Activated CD8-positive, alpha-beta T cell treated with anti-CD3 and anti-CD28 coated beads for 36 hours (primary cell): ENCODE measurements around the gene PTPRN2. TPM values are rescaled to one million over a fixed set of nuclear protein-coding genes. Genes with fewer than 3 reads are reported as not detected.
"Not testable (repeated sequence)": the region's sequence is repeated elsewhere in the genome, so short reads cannot be mapped to it uniquely, and the experiment has no call there.

Experiments used
- ATAC-seq: fragments of 200-7000 bp; cut with Tn5 transposase; one replicate; pipeline ENCODE4 v1.10.0; 2021; ENCODE audit warnings: mild to moderate bottlenecking, moderate library complexity
- CTCF ChIA-PET: fragments of 350-600 bp; sonication (Branson Sonifier 250); formaldehyde crosslinking; loops from one replicate; lab custom pipeline; 2021; ENCODE audit warnings: antibody characterized with exemption; lab: Charles Lee
- POLR2A ChIA-PET: fragments of 350-600 bp; sonication (Branson Sonifier 250); formaldehyde crosslinking; loops from one replicate; lab custom pipeline; 2021; ENCODE audit warnings: antibody characterized with exemption; lab: Charles Lee
- DNase-seq: peaks from one replicate; pipeline ENCODE4 v3.0.0-alpha.2; 2020
- H3K27ac Mint-ChIP-seq: one replicate; pipeline ENCODE4 v1.8.0; 2021; ENCODE audit warnings: mild to moderate bottlenecking, mixed read lengths
- H3K27me3 Mint-ChIP-seq: one replicate; pipeline ENCODE4 v1.8.0; 2021; ENCODE audit warnings: mixed read lengths
- H3K36me3 Mint-ChIP-seq: one replicate; pipeline ENCODE4 v1.8.0; 2021; ENCODE audit warnings: low read depth, mixed read lengths
- H3K4me1 Mint-ChIP-seq: one replicate; pipeline ENCODE4 v1.8.0; 2021; ENCODE audit warnings: low read depth, mixed read lengths
- H3K4me3 Mint-ChIP-seq: one replicate; pipeline ENCODE4 v1.8.0; 2021; ENCODE audit warnings: mild to moderate bottlenecking, moderate library complexity, mixed read lengths
- H3K9me3 Mint-ChIP-seq: one replicate; pipeline ENCODE4 v1.8.0; 2021; ENCODE audit warnings: mixed read lengths
- intact Hi-C: fragments of 100-400 bp; cut with micrococcal nuclease; formaldehyde crosslinking; loops from one replicate; pipeline ENCODE4 v1.10.0; 2022
- total RNA-seq, 2 experiments: library from RNA; stranded (reverse); gene quantifications; one replicate each; pipeline ENCODE4 v1.2.3, GENCODE V29; 2021
- TF ChIP-seq, protein P1 (sequence below): fragments of 200-600 bp; IDR thresholded peaks from one replicate; pipeline ENCODE4 v1.8.0; 2022; ENCODE audit warnings: antibody characterized with exemption, mild to moderate bottlenecking

The PTPRN2 gene
- total RNA-seq, 2 experiments from 2014 or later = 0.49 to 0.65 TPM

DNA sequence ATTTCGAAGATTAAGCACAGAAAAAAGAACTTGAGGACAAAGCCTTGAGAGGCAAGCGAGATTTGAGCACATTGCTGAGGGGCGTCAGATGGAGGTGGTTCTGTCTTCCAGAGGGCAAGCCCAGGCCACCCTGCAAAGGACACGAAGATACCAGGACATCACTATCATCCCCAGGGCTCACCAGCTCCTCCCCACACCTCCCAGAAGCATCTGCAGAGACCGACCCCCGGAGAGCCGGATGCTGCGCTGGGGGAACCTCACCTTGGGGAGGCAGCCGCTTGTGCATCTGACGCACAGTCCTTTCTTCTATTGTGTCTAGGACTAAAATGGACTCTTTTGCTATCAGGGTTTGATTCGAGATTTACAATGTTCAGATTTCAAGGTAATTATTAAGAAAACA is 991.2 kb downstream of the PTPRN2 start:
- POLR2A ChIA-PET = no interaction called here
- peaks cover 3% of the 10 kb centered on the region for H3K27me3 Mint-ChIP-seq
- H3K27ac Mint-ChIP-seq = no peak overlapping the region
- H3K36me3 Mint-ChIP-seq = no peaks in the 10 kb centered on the region
- TF ChIP-seq, protein P1, sequence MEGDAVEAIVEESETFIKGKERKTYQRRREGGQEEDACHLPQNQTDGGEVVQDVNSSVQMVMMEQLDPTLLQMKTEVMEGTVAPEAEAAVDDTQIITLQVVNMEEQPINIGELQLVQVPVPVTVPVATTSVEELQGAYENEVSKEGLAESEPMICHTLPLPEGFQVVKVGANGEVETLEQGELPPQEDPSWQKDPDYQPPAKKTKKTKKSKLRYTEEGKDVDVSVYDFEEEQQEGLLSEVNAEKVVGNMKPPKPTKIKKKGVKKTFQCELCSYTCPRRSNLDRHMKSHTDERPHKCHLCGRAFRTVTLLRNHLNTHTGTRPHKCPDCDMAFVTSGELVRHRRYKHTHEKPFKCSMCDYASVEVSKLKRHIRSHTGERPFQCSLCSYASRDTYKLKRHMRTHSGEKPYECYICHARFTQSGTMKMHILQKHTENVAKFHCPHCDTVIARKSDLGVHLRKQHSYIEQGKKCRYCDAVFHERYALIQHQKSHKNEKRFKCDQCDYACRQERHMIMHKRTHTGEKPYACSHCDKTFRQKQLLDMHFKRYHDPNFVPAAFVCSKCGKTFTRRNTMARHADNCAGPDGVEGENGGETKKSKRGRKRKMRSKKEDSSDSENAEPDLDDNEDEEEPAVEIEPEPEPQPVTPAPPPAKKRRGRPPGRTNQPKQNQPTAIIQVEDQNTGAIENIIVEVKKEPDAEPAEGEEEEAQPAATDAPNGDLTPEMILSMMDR = no peak
- peaks cover 4% of the 10 kb centered on the region for H3K4me1 Mint-ChIP-seq
- CTCF ChIA-PET = no interaction called here
- H3K4me3 Mint-ChIP-seq = no peak overlapping the region
- H3K9me3 Mint-ChIP-seq = no peaks in the 10 kb centered on the region
- no peak for DNase-seq
- no peak for ATAC-seq
- intact Hi-C loops = no loop called here

DNA sequence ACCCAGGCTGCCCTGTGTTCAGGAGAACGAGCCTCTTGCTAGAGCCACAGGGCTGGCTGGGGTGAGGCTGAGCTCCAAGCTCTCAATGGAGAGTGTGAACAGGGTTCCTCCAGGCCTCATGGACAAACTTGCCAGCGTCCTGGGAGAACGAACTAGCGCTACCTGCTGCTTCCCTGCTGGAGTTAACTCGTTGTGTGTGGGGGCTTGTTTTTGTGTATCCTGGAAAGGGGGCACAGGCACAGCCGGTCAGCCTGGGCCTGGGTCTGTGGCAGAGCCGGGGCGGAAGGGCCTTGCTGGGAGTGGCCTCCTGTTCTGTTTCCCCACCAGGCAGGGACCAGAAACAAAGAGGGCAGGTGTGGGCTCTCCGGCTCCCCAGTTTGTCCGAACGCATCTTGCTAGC is 991.6 kb downstream of the PTPRN2 start:
- no peak for ATAC-seq
- no peaks in the 10 kb centered on the region for H3K9me3 Mint-ChIP-seq
- TF ChIP-seq, protein P1 = no peak
- H3K27me3 Mint-ChIP-seq = peaks cover 3% of the 10 kb centered on the region
- H3K4me1 Mint-ChIP-seq = peaks cover 4% of the 10 kb centered on the region
- no peak overlapping the region for H3K4me3 Mint-ChIP-seq
- ChIA-PET CTCF (no interaction called here), POLR2A (no interaction called here)
- no peak overlapping the region for H3K27ac Mint-ChIP-seq
- intact Hi-C loops = no loop called here
- H3K36me3 Mint-ChIP-seq = no peaks in the 10 kb centered on the region
- DNase-seq = no peak

DNA sequence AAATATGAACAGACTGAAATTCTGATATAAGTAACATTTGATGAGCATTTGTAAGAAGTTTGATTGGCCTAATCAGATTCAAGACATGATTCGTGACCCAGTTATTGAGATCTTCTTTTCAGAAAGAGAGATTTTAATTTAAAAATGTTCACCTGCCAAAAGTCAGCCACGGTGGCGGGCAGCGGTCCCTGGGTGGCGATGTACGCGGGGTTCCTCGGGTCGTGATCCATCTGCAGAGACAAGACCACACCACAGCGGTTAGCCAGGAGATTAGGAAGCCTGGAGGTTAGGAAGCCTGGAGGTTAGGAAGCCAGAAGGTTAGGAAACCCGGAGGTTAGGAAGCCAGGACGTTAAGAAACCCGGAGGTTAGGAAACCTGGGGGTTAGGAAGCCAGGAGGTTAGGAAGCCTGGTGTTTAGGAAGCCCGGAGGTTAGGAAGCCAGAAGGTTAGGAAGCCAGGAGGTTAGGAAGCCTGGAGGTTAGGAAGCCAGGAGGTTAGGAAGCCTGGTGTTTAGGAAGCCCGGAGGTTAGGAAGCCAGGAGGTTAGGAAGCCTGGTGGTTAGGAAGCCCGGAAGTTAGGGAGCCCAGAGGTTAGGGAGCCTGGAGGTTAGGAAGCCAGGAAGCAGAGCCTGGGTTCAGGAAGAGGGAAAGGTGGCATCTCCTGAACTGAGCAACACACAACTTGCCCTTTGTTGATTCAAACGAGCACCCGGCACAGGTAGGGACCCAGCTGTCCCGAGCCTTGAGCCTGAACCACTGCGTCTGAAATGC is 992.4 kb downstream of the PTPRN2 start:
- H3K36me3 Mint-ChIP-seq = no peaks in the 10 kb centered on the region
- CTCF ChIA-PET = no interaction called here
- H3K27me3 Mint-ChIP-seq = peaks cover 3% of the 10 kb centered on the region

DNA sequence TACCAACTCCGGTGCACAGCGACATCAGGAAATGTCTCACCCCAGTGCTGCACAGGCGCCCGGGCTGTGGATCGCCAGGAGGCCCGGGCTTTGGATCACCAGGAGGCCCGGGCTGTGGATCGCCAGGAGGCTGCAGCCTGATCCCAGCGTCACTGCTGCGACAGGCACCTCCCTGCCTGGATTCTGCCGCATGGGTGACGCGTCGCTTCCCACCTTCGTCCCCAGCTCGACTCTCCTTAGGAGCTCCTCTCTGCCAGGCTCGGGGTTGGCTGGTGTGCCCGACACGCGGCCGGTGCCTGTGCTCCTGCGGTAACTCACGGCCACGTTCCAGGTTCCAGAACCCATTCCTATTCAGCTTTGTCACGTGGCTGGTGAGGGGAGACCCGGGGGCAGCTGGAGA is 993.3 kb downstream of the PTPRN2 start:
- H3K27me3 Mint-ChIP-seq = peaks cover 6% of the 10 kb centered on the region

More for the DNA sequence above, 992.4 kb downstream of the PTPRN2 start:
- Mint-ChIP-seq H3K27ac (no peak overlapping the region), H3K4me3 (no peak overlapping the region), H3K9me3 (no peaks in the 10 kb centered on the region), H3K4me1 (peaks cover 4% of the 10 kb centered on the region)
- POLR2A ChIA-PET = no interaction called here
- TF ChIP-seq, protein P1 = no peak
- no peak for DNase-seq
- no peak for ATAC-seq
- intact Hi-C loops = no loop called here

DNA sequence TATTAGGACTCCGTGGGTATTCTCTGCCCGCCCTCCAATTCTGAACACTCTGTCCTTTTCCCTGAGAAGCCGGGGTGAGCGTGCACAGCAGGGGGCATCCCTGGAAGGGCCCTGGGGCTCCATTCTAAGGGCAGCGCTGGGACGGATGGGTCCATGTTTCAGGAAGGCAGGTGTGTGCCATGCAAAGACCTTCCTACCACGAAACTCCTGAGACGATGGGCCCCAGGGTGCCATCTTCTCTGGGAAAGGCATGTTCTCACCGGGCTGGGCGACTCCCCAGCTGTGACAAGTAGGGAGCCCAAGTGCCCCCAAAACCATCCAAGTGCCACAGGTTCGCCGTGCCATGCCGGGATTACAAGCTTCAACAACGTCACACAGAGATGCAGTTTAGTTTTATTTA is 994.1 kb downstream of the PTPRN2 start:
- TF ChIP-seq, protein P1 = no peak
- ATAC-seq = no peak

More for the DNA sequence above, 993.3 kb downstream of the PTPRN2 start:
- Mint-ChIP-seq H3K4me1 (peaks cover 4% of the 10 kb centered on the region), H3K4me3 (no peak overlapping the region), H3K36me3 (no peaks in the 10 kb centered on the region), H3K9me3 (no peaks in the 10 kb centered on the region), H3K27ac (no peak overlapping the region)
- CTCF ChIA-PET = no interaction called here
- ATAC-seq (no peak), DNase-seq (no peak)
- intact Hi-C loops = no loop called here
- POLR2A ChIA-PET = no interaction called here
- TF ChIP-seq, protein P1 = no peak

DNA sequence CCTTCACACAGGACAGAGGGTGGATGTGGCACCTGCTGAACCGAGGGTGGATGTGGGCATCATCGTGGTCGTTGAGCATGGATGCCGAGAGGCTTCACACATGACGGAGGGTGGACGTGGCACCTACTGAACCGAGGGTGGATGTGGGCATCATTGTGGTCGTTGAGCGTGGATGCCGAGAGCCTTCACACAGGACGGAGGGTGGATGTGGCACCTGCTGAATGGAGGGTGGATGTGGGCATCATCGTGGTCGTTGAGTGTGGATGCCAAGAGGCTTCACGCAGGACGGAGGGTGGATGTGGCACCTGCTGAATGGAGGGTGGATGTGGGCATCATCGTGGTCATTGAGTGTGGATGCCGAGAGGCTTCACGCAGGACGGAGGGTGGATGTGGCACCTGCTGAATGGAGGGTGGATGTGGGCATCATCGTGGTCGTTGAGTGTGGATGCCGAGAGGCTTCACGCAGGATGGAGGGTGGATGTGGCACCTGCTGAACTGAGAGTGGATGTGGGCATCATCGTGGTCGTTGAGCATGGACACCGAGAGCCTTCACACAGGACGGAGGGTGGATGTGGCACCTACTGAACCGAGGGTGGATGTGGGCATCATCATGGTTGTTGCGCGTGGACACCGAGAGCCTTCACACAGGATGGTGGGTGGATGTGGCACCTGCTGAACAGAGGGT is 994.8 kb downstream of the PTPRN2 start:
- H3K27me3 Mint-ChIP-seq = peaks cover 11% of the 10 kb centered on the region
- H3K27ac Mint-ChIP-seq, DNase-seq, H3K9me3 Mint-ChIP-seq, ATAC-seq, intact Hi-C loops, CTCF ChIA-PET, POLR2A ChIA-PET, H3K4me1 Mint-ChIP-seq, H3K4me3 Mint-ChIP-seq, H3K36me3 Mint-ChIP-seq: not testable (repeated sequence)

More for the DNA sequence above, 994.1 kb downstream of the PTPRN2 start:
- ChIA-PET POLR2A (no interaction called here), CTCF (no interaction called here)
- DNase-seq = no peak
- H3K27ac Mint-ChIP-seq = no peak overlapping the region
- no peaks in the 10 kb centered on the region for H3K36me3 Mint-ChIP-seq
- H3K27me3 Mint-ChIP-seq = peaks cover 11% of the 10 kb centered on the region
- intact Hi-C loops = no loop called here
- H3K4me3 Mint-ChIP-seq = no peak overlapping the region
- H3K9me3 Mint-ChIP-seq = no peaks in the 10 kb centered on the region
- peaks cover 4% of the 10 kb centered on the region for H3K4me1 Mint-ChIP-seq
